ENCODE data around the gene PTPRT.

The PTPRT gene

GRCh38 chr20:43123180-43123579, 66.5 kb downstream of the PTPRT start:
- H3K27me3 ChIP-seq (ENCODE audit: insufficient read depth, low read length): no peaks in the 10 kb centered on the region
- H3K36me3 ChIP-seq (ENCODE audit: insufficient read depth, low read length): no peaks in the 10 kb centered on the region
- no peak overlapping the region for H2AFZ ChIP-seq (ENCODE audit: low read length, unreplicated experiment)
- H3K4me3 ChIP-seq (ENCODE audit: low read depth, low read length): no peak overlapping the region
- H3K27ac ChIP-seq (ENCODE audit: low read depth, low read length): no peak overlapping the region
- no peaks in the 10 kb centered on the region for H3K4me1 ChIP-seq (ENCODE audit: control insufficient read depth, insufficient read depth, low read length, unreplicated experiment)
- H3K79me2 ChIP-seq (ENCODE audit: control insufficient read depth, insufficient read depth, low read length, unreplicated experiment): no peaks in the 10 kb centered on the region

DNA sequence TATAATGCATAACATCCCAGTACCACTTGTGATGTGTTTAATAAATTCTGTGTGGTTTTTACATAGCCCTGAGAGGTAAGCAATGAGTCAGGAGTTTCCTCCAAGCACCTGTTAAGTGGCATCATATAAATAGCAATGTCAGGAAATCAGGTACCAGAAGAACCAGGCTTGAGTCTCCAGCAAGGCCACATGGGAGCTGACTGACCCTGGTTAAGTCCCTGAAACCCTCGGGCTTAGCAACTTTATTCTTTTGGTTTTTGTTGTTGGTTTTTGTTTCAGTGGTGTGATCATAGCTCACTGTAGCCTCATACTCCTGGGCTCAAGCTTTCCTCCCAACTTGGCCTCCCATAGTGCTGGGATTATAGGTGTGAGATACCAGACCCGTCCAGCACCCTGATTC, 70.0 kb downstream of the PTPRT start:
- Histone ChIP-seq H3K36me3 (ENCODE audit: insufficient read depth, low read length) (no peaks in the 10 kb centered on the region), H3K4me3 (ENCODE audit: low read depth, low read length) (no peak overlapping the region), H3K27ac (ENCODE audit: low read depth, low read length) (no peak overlapping the region), H2AFZ (ENCODE audit: low read length, unreplicated experiment) (no peak overlapping the region), H3K79me2 (ENCODE audit: control insufficient read depth, insufficient read depth, low read length, unreplicated experiment) (no peaks in the 10 kb centered on the region), H3K27me3 (ENCODE audit: insufficient read depth, low read length) (no peaks in the 10 kb centered on the region), H3K4me1 (ENCODE audit: control insufficient read depth, insufficient read depth, low read length, unreplicated experiment) (no peaks in the 10 kb centered on the region)

DNA sequence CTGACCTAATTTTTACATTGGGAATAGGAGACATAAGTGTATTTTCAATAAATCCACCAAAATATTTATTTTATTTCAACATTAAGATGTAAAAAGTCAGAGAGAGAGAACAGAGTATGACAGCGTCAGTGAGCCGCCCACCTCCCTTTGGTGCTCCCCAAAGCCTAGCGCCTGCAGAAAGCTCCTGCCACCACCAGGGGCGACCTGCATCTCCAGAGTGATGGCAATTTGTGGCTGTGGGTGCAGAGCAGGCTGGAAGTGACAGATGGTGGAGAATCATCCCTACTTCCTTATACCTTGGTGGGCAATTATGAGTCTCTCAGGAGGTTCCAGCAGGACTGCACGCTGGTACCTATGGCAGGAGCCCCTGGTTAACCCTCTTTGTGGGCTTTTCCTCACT, 87.3 kb downstream of the PTPRT start:
- no peaks in the 10 kb centered on the region for H3K27me3 ChIP-seq (ENCODE audit: insufficient read depth, low read length)
- H3K27ac ChIP-seq (ENCODE audit: low read depth, low read length): no peak overlapping the region

DNA sequence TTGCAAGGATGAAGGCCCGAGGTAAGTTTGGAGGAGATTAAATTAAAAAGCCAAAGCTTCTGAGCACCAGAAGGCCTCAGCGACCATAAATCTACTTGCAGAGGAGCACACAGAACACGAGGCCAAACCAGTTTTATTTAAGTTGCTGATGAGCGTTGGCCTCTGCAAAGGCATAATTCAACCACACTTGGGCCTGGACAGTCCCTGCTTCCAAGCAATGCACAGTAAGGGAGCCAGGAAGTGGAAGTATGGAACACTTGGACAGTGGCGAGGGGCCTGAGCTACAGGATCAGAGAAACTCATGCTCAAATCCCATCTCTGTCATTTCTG, 92.8 kb downstream of the PTPRT start:
- no peaks in the 10 kb centered on the region for H3K79me2 ChIP-seq (ENCODE audit: control insufficient read depth, insufficient read depth, low read length, unreplicated experiment)
- H3K27me3 ChIP-seq (ENCODE audit: insufficient read depth, low read length): no peaks in the 10 kb centered on the region
- no peaks in the 10 kb centered on the region for H3K4me1 ChIP-seq (ENCODE audit: control insufficient read depth, insufficient read depth, low read length, unreplicated experiment)
- H3K27ac ChIP-seq (ENCODE audit: low read depth, low read length): no peak overlapping the region
- no peaks in the 10 kb centered on the region for H3K36me3 ChIP-seq (ENCODE audit: insufficient read depth, low read length)
- H2AFZ ChIP-seq (ENCODE audit: low read length, unreplicated experiment): no peak overlapping the region
- H3K4me3 ChIP-seq (ENCODE audit: low read depth, low read length): no peak overlapping the region

More for the DNA sequence above, 87.3 kb downstream of the PTPRT start:
- H3K4me3 ChIP-seq (ENCODE audit: low read depth, low read length): no peak overlapping the region
- H3K79me2 ChIP-seq (ENCODE audit: control insufficient read depth, insufficient read depth, low read length, unreplicated experiment): no peaks in the 10 kb centered on the region
- H3K4me1 ChIP-seq (ENCODE audit: control insufficient read depth, insufficient read depth, low read length, unreplicated experiment): no peaks in the 10 kb centered on the region
- no peaks in the 10 kb centered on the region for H3K36me3 ChIP-seq (ENCODE audit: insufficient read depth, low read length)
- H2AFZ ChIP-seq (ENCODE audit: low read length, unreplicated experiment): no peak overlapping the region

GRCh38 chr20:43096126-43096930, 93.4 kb downstream of the PTPRT start:
- Histone ChIP-seq H3K4me1 (ENCODE audit: control insufficient read depth, insufficient read depth, low read length, unreplicated experiment) (no peaks in the 10 kb centered on the region), H3K27me3 (ENCODE audit: insufficient read depth, low read length) (no peaks in the 10 kb centered on the region), H3K4me3 (ENCODE audit: low read depth, low read length) (no peak overlapping the region), H3K36me3 (ENCODE audit: insufficient read depth, low read length) (no peaks in the 10 kb centered on the region), H3K79me2 (ENCODE audit: control insufficient read depth, insufficient read depth, low read length, unreplicated experiment) (no peaks in the 10 kb centered on the region), H3K27ac (ENCODE audit: low read depth, low read length) (no peak overlapping the region), H2AFZ (ENCODE audit: low read length, unreplicated experiment) (no peak overlapping the region)

DNA sequence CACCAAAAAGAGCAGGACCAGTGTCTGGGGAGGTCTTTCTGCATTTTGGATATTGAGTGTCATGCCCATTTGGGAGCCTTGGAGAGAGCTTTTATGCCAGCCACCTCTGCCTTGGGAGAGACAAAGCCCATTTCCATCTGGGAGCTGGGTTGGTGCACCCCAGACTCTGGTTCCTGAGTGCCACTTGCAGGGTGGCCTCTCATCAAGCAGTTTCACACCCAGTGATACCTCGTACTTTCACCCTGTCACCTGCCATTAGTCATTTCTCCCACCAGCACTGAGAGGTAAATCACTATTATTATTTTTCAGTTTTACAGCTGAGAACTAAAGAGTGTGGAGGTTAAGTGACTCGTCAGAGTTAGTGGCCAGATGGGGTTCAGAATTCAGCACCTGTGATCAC, 94.7 kb downstream of the PTPRT start:
- Histone ChIP-seq H3K4me1 (ENCODE audit: control insufficient read depth, insufficient read depth, low read length, unreplicated experiment) (no peaks in the 10 kb centered on the region), H2AFZ (ENCODE audit: low read length, unreplicated experiment) (no peak overlapping the region), H3K27me3 (ENCODE audit: insufficient read depth, low read length) (no peaks in the 10 kb centered on the region), H3K27ac (ENCODE audit: low read depth, low read length) (no peak overlapping the region), H3K79me2 (ENCODE audit: control insufficient read depth, insufficient read depth, low read length, unreplicated experiment) (no peaks in the 10 kb centered on the region), H3K36me3 (ENCODE audit: insufficient read depth, low read length) (no peaks in the 10 kb centered on the region), H3K4me3 (ENCODE audit: low read depth, low read length) (no peak overlapping the region)

GRCh38 chr20:43092386-43093088, 97.2 kb downstream of the PTPRT start:
- H3K4me1 ChIP-seq (ENCODE audit: control insufficient read depth, insufficient read depth, low read length, unreplicated experiment): no peaks in the 10 kb centered on the region

DNA sequence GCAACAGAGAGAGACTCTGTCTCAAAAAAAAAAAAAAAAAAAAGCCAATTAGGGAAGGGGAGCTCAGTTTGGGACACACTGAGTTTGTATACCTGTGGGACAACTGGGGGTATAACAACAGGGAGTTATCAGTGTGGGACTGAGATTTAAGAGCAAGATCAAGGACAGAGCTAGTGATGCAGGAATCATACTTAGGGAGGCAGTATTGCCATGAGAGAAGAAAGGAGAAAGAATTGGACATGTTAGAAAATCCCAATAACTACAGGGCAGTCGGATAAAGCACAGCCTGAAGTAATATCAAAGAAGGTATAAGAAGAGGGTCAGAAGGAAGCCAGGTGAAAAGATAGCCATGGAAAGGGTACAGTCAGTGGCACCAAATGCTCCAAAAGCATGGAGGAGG, 121.2 kb downstream of the PTPRT start:
- H3K79me2 ChIP-seq (ENCODE audit: control insufficient read depth, insufficient read depth, low read length, unreplicated experiment): no peaks in the 10 kb centered on the region
- H2AFZ ChIP-seq (ENCODE audit: low read length, unreplicated experiment): no peak overlapping the region
- H3K27me3 ChIP-seq (ENCODE audit: insufficient read depth, low read length): no peaks in the 10 kb centered on the region
- no peaks in the 10 kb centered on the region for H3K36me3 ChIP-seq (ENCODE audit: insufficient read depth, low read length)
- H3K4me3 ChIP-seq (ENCODE audit: low read depth, low read length): no peak overlapping the region
- H3K27ac ChIP-seq (ENCODE audit: low read depth, low read length): no peak overlapping the region
- no peaks in the 10 kb centered on the region for H3K4me1 ChIP-seq (ENCODE audit: control insufficient read depth, insufficient read depth, low read length, unreplicated experiment)

More at GRCh38 chr20:43092386-43093088, 97.2 kb downstream of the PTPRT start:
- no peak overlapping the region for H3K27ac ChIP-seq (ENCODE audit: low read depth, low read length)
- H3K36me3 ChIP-seq (ENCODE audit: insufficient read depth, low read length): no peaks in the 10 kb centered on the region
- no peak overlapping the region for H2AFZ ChIP-seq (ENCODE audit: low read length, unreplicated experiment)
- H3K4me3 ChIP-seq (ENCODE audit: low read depth, low read length): no peak overlapping the region
- H3K27me3 ChIP-seq (ENCODE audit: insufficient read depth, low read length): no peaks in the 10 kb centered on the region
- H3K79me2 ChIP-seq (ENCODE audit: control insufficient read depth, insufficient read depth, low read length, unreplicated experiment): no peaks in the 10 kb centered on the region

GRCh38 chr20:43066125-43066524, 123.6 kb downstream of the PTPRT start:
- Histone ChIP-seq H3K4me3 (ENCODE audit: low read depth, low read length) (no peak overlapping the region), H3K36me3 (ENCODE audit: insufficient read depth, low read length) (no peaks in the 10 kb centered on the region), H3K27me3 (ENCODE audit: insufficient read depth, low read length) (no peaks in the 10 kb centered on the region), H2AFZ (ENCODE audit: low read length, unreplicated experiment) (no peak overlapping the region), H3K4me1 (ENCODE audit: control insufficient read depth, insufficient read depth, low read length, unreplicated experiment) (no peaks in the 10 kb centered on the region), H3K27ac (ENCODE audit: low read depth, low read length) (no peak overlapping the region), H3K79me2 (ENCODE audit: control insufficient read depth, insufficient read depth, low read length, unreplicated experiment) (no peaks in the 10 kb centered on the region)

- H3K27me3 ChIP-seq (ENCODE audit: insufficient read depth, low read length): no peaks in the 10 kb centered on the region
- H3K36me3 ChIP-seq (ENCODE audit: insufficient read depth, low read length): no peaks in the 10 kb centered on the region
- H3K27ac ChIP-seq (ENCODE audit: low read depth, low read length): no peak overlapping the region
- H3K79me2 ChIP-seq (ENCODE audit: control insufficient read depth, insufficient read depth, low read length, unreplicated experiment): no peaks in the 10 kb centered on the region
- no peak overlapping the region for H3K4me3 ChIP-seq (ENCODE audit: low read depth, low read length)
- H3K4me1 ChIP-seq (ENCODE audit: control insufficient read depth, insufficient read depth, low read length, unreplicated experiment): no peaks in the 10 kb centered on the region
- no peak overlapping the region for H2AFZ ChIP-seq (ENCODE audit: low read length, unreplicated experiment)
Observed at GRCh38 chr20:43065299-43065698, 124.4 kb downstream of the PTPRT start.

GRCh38 chr20:43058077-43058476, 131.6 kb downstream of the PTPRT start:
- Histone ChIP-seq H3K4me1 (ENCODE audit: control insufficient read depth, insufficient read depth, low read length, unreplicated experiment) (no peaks in the 10 kb centered on the region), H3K27me3 (ENCODE audit: insufficient read depth, low read length) (no peaks in the 10 kb centered on the region), H3K36me3 (ENCODE audit: insufficient read depth, low read length) (no peaks in the 10 kb centered on the region), H3K4me3 (ENCODE audit: low read depth, low read length) (no peak overlapping the region), H2AFZ (ENCODE audit: low read length, unreplicated experiment) (no peak overlapping the region), H3K27ac (ENCODE audit: low read depth, low read length) (no peak overlapping the region), H3K79me2 (ENCODE audit: control insufficient read depth, insufficient read depth, low read length, unreplicated experiment) (no peaks in the 10 kb centered on the region)
